ENCODE measurements around the gene TSHZ1. TPM values are rescaled to one million over a fixed set of nuclear protein-coding genes. Genes with fewer than 3 reads are reported as not detected.

The TSHZ1 gene, protein sequence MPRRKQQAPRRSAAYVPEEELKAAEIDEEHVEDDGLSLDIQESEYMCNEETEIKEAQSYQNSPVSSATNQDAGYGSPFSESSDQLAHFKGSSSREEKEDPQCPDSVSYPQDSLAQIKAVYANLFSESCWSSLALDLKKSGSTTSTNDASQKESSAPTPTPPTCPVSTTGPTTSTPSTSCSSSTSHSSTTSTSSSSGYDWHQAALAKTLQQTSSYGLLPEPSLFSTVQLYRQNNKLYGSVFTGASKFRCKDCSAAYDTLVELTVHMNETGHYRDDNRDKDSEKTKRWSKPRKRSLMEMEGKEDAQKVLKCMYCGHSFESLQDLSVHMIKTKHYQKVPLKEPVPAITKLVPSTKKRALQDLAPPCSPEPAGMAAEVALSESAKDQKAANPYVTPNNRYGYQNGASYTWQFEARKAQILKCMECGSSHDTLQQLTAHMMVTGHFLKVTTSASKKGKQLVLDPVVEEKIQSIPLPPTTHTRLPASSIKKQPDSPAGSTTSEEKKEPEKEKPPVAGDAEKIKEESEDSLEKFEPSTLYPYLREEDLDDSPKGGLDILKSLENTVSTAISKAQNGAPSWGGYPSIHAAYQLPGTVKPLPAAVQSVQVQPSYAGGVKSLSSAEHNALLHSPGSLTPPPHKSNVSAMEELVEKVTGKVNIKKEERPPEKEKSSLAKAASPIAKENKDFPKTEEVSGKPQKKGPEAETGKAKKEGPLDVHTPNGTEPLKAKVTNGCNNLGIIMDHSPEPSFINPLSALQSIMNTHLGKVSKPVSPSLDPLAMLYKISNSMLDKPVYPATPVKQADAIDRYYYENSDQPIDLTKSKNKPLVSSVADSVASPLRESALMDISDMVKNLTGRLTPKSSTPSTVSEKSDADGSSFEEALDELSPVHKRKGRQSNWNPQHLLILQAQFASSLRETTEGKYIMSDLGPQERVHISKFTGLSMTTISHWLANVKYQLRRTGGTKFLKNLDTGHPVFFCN (N-terminal part only)
- total RNA-seq (2014; rRNA removed; shearing (Covaris generic)) = 7.5 and 8.1 TPM in 2 replicates

DNA sequence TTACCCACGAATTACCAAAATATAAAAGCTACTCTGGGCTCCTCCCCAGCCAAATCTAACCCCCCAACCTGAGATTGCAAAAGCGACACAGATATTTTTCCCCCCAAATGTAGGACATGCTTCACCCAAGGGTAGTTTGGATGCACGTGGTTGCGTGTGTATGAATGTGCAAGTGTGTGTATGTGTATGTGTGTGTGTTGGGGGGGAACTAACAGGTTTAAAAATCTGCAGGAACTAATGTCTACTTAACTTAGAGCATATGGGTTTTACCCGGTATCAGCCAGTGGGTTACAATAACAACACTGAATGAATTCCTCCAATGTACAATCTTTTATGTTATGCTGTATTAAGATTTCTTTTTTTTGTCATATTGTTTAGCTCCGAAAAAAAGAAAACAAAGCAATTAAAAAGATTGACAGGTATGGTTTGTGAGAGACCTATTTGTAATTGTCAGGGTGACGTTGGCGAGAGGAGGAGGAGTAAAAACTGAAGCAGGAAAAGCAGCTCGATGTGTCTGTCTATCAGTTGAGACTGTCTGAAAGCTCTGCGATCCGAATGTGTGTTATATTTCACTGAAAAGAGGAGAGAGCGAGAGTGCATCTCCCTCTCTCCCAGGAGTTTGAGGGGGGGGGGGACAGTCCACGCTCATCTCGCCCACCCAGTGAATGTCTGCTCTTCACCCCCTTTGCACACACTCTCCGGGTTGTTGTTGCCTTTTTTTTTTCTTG is at the start of gene TSHZ1:
Gene TSHZ1, plus strand, starts transcription at position 524 of the 728 bp plus-strand sequence. CDS start 1,080 bp downstream, outside the sequence.
- peak; percentile 74 for DNase-seq (ENCODE audit: low spot score)

DNA sequence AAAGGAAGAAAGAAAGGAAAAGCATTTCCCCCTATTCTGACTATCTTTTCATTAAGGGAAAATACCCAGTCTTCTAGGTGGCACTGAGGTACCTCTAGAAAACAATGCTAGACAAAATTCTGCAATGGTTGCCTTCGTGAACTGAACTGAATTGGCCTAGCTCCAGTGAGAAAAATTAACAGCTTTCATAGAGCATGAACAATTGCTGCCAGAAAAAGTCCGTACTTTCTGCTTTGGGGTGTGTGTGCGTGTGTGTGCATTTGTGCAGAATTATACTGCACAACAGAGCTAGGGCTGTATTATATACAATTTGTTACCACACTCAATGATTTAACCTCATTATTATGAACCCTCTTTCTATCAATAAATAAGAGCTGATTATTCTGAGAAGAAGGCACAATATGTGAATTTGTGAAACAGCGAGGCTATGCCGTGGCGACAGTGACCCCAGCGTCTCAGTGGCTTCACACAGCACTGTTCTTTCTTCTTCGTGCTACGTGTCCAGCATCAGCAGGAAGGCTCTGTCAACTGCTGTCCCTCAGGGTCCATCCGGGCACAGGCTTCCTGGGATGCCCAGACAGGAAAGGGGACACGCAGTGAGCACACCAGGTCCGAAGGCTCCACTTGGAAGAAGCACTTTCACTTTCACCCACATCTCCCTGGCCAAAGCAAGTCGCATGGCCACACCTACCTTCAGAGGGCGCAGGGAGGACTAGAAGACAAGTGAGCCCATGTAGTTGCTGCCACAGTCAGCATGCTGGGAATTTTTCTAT is 49.2 kb upstream of the TSHZ1 start:
- peak; percentile 40 for DNase-seq (ENCODE audit: low spot score)

DNA sequence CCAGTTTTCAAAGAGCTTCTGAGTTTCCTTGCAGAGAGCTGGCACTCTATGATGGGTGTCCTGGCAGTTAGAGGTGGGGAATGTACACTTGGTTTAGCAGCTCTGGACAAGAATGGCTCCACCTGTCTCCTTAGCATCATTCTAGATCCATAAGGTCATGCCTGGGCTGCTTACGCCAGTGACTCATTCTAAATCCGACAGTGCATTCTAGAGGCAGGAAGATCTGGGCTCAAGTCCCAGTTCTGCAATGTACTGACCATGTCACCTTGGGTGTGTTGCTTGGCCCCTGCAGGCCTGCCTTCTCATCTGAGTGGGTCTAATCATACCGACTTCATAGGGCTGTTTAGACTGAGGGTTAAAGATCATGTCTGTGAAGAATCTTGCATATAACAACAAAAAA is 48.1 kb upstream of the TSHZ1 start:
- no peak for DNase-seq (ENCODE audit: low spot score)

DNA sequence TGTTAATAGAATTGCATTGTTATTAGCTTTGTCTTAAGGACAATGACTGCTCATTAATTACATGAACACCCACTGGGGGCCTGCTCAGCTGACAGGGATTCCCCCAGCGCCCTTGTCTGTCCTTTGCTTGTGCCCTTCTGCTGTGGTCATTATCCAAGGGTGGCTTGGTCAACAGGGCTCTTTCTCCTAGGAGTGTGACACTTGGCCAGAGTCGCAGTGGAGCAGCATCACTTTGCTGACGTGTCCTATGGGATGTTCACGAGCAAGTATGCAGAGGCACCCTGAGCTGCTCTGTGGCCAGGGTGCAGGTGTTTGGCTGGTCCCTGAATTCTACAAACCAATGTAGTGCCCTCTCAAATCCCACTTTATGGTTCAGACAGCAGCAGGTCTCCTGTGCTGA is 47.6 kb upstream of the TSHZ1 start:
- DNase-seq (ENCODE audit: low spot score) = no peak

DNA sequence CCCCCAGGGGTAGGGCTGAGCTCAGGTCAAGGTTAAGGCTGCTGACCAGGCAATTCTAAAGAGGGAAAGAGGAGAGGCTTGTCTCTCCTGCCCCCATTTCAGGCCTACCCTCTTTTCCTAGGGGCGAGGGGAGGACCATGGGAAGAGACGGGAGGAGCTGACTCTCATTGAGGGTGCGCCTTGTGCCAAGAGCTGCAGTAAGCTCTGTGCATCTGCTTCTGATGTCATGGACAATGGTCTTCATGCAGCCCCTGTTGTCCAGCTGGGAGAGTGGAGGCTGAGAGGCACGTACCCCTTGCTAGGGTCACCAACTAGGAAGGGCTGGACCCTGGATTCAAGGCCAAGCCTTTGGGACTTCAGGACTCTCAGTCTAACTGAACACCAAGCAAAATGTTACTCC is 46.9 kb upstream of the TSHZ1 start:
- DNase-seq (ENCODE audit: low spot score) = no peak

DNA sequence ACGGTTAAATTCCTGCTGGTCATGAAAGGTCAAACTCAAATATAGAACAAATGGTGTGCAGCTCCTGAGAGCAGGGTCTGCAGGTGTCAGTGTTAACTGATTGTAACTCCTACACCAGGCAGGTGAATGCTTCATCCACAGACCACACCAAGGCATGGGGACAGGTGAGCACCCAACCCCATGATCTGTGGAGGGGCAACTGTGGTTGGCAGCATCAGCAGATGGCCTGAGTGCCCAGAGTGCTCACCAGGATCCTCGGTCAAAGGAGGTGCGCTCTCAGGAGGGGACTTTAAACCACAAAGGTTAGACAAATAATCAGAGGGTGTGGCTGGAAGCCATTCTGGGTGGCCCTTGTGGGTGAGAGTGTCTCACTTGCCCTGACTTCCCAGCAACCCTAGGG is 46.1 kb upstream of the TSHZ1 start:
- DNase-seq (ENCODE audit: low spot score) = no peak

DNA sequence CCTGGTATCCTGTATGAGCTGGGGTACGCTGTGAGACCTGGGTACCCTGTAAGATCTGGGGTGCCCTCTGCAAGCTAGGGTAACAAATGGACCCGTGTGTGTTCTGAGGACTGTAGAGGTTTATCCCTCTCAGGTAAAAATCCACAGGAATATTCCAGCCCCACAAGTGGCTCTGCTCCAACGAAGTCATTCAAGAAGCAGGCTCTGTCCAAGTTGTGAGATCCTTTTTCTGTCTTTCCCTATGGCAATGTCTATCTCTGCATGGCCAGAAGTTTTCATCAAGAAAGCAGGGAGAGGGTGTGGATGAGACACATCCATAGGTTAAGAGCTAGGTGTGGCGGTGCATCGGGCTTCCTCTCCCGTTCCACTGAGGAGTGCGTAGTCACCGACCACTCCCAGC is 44.7 kb upstream of the TSHZ1 start:
- DNase-seq (ENCODE audit: low spot score) = no peak

DNA sequence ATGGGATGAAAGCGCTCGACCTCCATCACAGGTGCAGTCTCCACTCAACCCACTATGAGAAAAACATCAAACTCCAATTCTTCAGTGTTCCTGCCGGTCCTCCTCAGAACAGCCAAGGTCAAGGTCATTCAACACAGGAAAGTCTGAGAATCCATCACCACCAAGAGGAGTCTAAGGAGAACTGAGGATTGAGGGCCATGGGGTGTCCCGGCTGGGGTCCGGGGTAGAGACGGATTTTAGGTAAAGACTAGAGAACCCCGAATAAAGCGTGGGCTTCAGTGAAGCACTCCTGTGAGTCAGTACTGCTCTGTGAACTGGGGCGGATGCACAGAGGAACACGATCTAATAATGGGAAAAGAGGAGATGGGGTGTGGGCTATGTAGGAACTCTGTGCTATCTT is 43.5 kb upstream of the TSHZ1 start:
- no peak for DNase-seq (ENCODE audit: low spot score)

DNA sequence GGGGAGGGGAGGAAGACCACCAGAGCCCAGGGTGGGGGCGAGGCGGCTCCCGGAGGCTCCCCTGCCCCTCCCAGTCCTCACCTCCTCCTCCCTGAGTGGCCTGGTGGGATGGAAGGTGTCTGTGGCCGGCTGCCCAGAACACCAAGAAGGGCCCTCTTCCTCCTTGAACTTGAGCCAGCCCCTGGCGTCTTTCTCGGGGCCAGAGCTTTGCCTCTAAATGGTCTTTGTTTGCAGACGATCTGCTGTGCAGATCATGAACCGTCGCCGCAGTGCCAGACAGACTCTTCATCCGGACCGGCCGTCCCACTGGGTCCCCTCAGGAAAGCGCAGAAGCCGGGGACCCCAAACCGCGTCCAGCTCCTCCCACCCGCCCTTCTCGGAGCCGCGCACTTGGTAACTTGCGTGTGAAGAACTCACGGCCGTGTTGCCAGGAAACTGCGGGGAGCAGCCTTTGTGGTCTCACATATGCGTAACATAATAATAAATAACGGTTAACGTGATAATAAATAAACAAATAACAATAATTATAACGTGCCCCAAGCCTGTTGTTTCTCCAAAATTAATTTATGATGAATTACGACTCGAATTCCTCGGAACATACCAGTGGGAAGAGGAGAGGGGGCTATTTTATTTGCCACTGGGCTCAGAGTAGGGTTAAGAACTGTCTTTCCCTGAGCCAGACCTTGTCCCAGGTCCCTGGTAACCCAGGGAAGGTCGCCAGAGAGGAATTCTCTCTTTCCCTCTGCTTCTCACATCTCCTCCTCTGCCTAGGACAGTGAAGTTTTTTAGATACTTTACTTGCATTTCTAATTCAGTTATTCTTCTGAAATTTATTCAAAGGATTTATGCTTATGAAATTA is 42.6 kb upstream of the TSHZ1 start:
- no peak for DNase-seq (ENCODE audit: low spot score)

DNA sequence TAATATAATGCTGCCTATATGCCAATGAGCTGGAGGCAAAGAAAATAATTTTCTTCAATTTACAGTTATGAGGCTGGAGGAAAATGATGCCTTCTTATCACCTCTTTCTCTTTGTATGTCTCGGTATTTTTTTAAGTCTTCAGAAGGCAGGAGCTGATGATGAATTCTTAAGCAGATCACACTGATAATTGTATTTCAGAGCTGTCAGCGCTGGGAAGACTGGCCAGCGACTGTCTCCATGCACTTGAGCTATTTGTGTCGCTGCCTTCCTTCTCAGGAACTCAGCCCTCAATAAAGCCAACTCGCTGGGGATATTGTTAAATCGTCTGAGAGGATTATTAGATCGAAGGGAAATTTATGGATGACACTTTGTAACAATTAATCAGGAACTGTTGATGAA is 42.0 kb upstream of the TSHZ1 start:
- DNase-seq (ENCODE audit: low spot score) = no peak

DNA sequence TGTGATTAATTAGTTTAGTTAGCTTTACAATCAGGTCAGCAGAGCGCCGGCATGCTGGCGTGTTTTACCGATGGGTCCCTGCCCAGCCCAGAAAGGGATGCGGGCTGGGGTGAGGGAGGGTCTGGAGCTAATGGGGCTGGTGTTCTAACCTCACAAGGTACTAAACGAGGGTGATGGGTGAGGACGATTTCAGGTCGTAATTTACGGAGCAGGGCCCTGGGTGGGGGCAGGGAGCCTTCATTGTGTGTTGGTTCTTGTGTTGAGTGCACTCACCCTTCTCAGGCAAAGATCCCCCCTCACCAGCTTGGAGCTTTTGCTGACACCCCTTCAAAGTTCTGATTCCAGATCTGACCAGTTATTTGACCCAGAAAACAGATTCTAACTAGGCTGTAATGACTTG is 41.2 kb upstream of the TSHZ1 start:
- DNase-seq (ENCODE audit: low spot score) = no peak

DNA sequence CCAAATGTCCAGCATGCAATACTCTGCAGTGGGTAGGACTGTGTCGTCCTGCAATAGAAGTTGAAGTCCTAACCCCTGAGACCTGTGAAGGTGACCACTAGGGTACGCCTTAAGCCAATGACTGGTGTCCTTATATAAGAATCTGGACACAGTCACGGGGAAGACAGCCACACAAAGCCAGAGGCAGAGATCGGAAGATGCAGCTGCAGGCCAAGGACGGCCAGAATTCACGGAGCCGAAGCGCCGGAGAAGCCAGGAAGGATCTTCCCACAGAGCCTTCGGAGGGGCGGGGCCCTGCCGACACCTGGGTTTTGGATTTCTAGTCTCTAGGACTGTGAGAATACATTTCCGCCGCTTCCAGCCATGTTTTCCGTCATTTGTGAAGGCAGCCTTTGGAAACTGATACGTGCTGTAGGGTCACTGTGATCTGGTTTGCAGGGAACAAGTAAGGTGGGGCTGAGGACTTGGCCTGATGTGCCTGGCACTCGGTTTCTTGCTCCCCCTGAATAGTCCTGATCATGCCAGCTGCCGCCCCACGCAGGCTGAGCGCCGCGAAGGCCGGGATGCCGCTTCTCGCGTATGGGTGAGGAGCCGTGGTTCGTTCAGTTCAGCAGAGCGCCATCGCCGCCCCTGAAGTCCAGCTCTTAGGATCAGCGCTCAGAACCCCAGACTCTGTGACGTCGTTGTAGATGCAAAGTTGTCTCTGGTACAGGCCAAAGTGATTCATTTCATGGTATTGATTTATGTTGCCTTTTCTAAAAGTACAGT is 40.4 kb upstream of the TSHZ1 start:
- DNase-seq (ENCODE audit: low spot score) = no peak

DNA sequence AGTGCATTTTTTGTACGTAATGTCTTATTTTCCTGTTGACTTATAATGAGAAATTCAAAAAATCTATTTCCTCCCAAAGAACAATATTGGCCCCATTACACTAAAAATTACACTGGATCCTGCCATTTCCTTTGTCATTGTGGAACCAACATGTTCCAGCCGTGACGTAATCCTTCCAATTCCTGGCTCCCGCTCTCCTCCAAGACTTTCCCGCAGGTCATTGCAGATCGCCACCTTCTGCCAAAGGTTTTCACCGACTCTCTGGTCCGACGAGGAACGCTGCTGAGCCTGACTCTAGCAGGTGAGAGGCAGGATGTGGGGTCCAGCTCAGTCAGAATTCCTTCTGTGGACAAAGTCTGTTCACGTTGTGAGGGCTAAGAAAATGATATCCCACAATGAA is 39.7 kb upstream of the TSHZ1 start:
- DNase-seq (ENCODE audit: low spot score) = no peak

DNA sequence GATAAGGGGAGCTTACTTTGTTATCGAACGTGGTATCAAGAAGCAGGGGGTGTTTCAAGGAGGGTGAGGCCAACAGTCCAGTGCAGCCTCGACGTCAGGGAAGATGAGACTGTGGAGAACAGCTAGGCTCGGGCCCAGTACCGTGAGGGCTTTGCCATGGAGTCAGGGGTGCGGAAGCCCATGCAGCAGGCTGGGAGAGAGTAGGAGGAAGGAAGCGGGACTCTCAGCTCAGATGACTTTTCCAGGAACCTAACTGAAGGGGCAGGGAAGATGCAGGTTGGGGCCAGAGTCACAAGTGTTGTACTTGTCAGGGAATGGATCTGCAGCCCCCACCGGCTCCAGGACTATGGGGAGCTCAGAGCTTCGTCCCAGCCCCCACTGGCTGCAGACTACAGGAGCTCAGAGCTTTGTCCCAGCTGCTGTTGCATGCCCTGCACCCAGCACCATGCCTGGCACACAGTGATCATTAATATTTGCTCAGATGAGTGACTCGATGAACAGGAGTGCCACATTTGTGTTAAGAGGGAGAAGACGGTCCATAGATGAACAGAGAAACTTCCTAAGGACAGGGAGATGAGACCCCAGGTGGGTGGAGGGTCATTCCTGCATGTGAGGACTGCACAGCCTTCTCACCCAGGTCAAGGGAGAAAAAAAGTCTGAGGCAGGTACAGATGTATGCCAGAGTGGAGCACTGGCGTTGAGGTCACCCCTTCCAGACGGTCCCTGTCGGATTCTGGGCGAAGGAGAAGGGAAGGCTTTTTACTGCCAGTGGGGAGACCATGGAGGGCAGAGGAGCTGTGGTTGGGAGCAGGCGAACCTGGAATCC is 38.1 kb upstream of the TSHZ1 start:
- no peak for DNase-seq (ENCODE audit: low spot score)

DNA sequence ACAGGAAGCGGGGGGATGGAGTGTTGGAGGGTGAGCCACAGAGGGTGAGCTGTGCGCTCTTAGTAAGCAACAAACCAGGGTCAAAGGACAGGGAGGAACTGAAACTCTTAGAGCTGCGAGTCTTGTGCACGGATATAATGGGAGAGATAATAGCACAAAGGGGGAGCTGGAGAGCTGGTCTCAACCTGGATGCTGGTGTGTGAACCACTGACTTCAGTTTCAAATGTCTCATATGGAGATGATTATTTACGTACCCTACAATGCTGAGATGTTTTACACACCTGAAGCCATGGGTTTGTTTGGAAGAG is 37.5 kb upstream of the TSHZ1 start:
- DNase-seq (ENCODE audit: low spot score) = peak; percentile 12

DNA sequence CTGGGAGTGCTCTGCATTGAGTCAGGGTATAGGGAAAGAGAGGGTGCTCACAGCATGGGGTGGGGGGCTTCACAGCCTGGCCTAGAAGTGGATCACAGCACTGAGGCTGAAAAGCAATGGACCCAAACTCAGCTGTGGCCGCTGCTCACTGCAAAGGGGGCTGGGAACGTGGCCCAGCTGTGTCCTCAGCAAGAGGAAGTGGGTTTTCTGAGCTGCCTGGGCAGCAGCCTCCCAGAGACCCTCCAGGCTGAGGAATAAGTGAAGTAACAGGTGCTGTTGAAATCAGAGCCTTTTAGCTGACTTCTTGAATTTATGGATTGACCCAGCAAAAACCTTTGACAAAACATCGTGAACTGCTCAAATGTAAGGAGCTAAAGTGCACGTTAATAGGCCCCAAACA is 36.9 kb upstream of the TSHZ1 start:
- DNase-seq (ENCODE audit: low spot score) = no peak

DNA sequence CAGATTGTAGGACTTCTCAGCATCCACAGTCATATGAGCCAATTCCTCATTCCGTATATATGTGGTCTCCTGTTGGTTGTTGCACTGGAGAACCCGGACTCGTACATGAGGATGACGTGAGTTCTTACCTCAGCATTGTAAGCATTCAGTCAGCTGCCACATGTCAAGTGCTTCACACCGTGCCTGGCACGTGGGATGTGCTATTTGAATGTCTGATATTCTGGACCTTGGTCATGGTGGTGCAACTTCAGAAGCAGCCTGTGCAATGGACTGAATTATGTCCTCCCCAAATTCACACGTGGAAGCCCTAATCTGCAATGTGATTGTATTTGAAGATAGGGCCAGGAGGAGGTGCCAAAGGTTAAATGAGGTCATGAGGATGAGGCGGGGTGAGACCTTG is 33.7 kb upstream of the TSHZ1 start:
- DNase-seq (ENCODE audit: low spot score) = no peak

DNA sequence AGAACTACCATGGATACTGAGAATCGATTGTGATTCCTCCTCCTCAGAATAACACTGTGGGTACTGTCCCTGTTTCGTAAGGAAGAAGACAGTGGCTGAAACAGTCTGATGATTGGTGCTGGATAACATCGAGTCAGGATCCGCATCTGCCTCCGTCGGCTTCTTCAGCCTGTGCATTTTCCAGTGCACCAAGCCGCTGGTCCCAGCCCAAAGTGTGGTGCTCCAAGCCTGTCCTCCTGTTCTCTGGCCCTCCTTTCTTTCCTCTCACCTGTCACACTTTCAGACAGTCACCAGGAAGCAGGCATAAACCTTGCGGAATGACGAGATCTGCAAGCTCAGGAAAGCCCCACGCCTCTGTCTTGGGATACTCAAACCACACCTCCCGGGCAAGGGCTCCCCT is 32.2 kb upstream of the TSHZ1 start:
- DNase-seq (ENCODE audit: low spot score) = no peak
